Fibroblast of the conjunctiva (primary cell): ENCODE data around the gene SPPL2B.
"Not testable (repeated sequence)": the region's sequence is repeated elsewhere in the genome, so short reads cannot be mapped to it uniquely, and the experiment has no call there.

Source experiments
- DNase-seq: peaks from one replicate; pipeline ENCODE4 v3.0.0-alpha.2; 2010; ENCODE audit warnings: low read depth

SPPL2B gene

DNA sequence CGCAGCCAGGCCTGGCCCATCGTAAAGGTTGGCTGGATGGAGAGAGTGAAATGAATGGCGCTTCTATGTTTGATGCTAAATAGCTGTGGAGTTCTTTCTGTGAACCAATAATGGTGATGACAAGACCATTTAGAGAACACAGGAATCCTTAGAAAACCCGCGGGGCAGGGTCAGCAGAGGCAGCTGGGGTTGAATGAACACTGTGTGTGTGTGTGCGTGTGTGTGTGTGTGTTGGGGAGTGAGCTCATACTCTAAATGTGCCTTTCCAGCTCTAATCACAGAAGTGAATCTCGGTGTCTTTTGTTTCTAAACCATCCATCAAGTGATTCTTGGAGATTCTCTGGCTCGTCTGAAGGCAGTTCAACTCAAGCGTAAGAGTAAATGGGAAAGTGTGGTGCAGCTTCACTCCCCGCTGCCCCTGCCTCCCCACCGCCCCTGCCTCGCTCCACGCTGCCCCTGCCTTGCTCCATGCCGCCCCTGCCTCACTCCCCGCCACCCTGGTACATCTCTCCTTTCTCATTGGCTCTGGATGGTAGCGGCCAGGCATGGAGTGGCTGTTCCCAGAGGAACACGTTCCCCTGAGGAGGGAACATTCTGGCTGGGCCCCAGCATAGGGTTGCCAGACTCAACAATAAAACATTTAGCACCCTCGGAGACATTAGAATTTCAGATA lies 52.8 kb downstream of the SPPL2B start:
- DNase-seq = no peak

DNA sequence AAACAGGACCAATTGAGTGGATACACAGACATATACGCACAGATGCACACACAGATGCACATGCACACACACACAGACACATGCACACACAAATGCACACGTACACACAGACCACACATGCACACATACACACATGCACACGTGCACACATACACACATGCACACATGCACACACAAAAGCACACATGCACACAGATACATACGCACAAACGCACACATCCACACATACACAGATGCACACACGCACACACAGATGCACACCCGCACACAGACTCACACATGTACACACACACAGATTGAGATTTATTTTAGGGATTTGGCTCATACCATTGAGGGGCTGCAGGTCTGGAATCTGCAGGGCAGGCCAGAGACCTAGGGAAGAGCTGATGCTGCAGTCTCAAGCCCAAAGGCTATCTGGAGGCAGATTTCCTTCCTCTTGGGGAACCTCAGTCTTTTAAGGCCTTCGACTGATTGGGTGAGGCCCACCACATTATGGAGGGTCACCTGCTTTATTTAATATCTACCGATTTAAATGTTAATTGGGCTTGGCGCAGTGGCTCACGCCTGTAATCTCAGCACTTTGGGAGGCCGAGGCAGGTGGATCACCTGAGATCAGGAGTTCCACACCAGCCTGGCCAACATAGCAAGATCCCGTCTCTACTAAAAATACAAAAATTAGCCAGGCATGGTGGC lies 54.2 kb downstream of the SPPL2B start:
- no peak for DNase-seq

DNA sequence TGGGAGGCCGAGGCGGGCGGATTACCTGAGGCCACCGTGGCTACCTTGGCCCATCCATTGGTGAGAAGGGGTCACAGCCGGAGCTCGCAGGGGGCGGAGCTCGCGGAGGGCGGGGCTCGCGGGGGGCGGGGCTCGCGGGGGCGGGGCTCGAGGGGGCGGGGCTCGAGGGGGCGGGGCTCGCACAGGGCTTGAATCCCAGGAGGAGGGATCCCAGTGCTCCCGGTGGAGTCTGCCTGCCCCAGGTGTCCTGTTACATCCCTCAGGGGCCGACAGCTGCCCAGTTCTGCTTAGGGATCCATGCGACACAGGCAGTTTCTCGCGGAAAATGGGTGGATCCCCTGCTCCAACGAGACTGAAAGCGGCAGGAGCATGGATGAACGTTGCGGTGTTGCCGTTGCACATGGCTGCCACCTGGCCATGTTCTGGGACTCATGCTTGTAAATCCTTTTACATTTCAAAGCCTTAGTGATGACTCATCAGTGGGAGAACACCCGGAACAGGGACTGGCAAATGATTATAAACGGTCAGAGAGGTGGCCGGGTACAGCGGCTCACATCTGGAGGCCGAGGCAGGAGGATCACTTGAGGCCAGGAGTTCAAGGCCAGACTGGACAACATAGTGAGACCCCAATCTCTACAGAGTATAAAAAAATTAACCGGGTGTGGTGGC lies 56.7 kb downstream of the SPPL2B start:
- DNase-seq = peak; percentile 67

DNA sequence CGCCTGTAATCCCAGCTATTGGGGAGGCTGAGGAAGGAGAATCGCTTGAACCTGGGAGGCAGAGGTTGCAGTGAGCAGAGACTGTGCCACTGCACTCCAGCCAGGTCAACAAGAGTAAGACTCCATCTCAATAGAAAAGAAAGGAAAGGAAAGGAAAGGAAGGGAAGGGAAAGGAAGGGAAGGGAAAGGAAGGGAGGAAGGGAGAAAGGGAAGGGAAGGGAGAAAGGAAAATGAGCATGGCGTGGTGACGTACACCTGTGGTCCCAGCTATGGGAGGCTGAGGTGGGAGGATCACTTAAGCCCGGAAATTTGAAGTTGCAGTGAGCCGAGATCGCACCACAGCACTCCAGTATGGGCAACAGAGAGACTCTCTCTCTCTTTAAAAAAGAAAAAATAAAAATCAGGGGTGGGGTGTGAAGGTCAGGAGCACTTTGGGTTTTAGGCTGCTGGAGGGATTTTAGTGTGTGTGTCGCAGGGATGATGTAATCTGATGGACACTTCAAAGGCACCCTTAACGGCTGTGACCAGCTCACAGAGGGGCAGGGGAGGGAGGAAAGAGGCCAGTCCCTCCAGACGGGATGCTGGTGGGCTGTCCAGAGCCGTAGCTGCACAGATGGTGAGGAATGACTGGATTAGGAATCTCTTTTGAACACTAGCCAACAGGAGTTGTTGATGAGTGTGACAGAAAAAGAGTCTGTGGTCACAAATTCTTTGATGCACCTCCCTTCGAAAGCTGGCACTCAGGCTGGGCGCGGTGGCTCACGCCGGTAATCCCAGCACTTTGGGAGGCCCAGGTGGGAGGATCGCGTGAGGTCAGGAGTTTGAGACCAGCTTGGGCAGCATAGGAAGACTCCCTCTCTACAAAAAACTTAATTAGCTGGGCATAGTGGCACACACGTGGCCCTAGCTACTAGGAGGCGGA lies 59.1 kb downstream of the SPPL2B start:
- no peak for DNase-seq

DNA sequence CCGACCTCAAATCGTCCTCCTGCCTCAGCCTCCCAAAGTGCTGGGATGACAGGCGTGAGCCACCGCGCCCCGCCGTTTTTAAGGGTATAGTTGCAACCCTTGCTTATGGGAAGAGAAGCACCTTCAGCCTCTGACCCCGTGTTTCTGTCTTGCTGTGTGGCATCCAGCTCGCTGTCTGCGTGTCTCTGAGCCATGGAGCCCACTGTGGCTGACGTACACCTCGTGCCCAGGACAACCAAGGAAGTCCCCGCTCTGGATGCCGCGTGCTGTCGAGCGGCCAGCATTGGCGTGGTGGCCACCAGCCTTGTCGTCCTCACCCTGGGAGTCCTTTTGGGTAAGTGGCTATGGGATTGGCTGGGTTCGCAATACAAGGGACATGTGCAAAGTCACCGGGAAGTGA lies 61.1 kb downstream of the SPPL2B start:
- DNase-seq = no peak

- peak; percentile 53 for DNase-seq
Observed at GRCh38 chr19:2391118-2391725, 62.7 kb downstream of the SPPL2B start.

DNA sequence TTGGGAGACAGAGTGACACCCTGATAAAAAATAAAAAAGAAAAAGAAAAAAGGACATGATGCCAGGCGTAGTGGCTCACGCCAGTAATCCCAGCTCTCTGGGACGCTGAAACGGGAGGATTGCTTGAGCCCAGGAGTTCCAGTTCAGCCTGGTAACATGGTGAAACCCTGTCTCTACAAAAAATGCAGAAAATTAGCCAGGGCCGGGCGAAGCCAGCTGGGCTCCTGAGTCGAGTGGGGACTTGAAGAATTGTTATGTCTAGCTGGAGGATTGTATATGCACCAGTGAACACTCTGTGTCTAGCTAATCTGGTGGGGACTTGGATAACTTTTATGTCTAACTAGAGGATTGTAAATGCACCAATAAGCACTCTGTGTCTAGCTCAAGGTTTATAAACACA lies 63.9 kb downstream of the SPPL2B start:
- no peak for DNase-seq

GRCh38 chr19:2392899-2393298 lies 64.4 kb downstream of the SPPL2B start:
- not testable (repeated sequence) for DNase-seq

DNA sequence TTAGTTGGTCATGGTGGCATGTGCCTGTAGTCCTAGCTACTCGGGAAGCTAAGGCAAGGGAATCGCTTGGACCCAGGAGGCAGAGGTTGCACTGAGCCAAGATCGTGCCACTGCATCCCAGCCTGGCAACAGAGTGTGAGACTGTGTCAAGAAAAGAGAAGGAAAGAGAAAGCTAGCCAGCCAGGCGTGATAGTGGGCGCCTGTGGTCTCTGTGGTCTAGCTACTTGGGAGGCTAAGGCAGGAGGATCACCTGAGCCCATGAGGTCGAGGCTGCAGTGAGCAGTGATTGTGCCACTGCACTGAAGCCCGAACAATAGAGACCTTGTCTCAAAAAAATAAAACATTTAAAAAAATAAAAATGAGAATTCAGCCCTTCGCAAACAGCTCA lies 65.6 kb downstream of the SPPL2B start:
- no peak for DNase-seq

GRCh38 chr19:2394442-2395292 lies 66.2 kb downstream of the SPPL2B start:
- DNase-seq = no peak

- not testable (repeated sequence) for DNase-seq
Observed at GRCh38 chr19:2395293-2395829, 66.9 kb downstream of the SPPL2B start.

DNA sequence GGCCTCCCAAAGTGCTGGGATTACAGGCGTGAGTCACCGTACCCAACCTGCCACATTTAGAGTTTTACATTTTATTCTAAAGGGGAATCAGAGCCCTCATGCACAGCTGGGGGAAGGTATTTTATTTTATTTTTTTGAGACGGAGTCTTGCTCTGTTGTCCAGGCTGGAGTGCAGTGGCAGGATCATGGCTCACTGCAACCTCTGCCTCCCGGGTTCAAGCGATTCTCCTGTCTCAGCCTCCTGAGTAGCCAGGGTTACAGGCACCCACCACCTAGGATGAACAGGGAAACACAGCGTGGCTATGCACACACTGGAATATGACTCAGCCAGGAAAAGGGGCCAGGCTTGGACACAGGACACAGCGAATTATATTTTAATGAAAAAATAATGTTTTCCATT lies 68.7 kb downstream of the SPPL2B start:
- DNase-seq = not testable (repeated sequence)

GRCh38 chr19:2398735-2399305 lies 70.3 kb downstream of the SPPL2B start:
- DNase-seq = no peak

- no peak for DNase-seq
Observed at GRCh38 chr19:2399582-2399981, 71.1 kb downstream of the SPPL2B start.
